GM12878 (cell line): ENCODE data around the gene DDX23. TPM values are rescaled to one million over a fixed set of nuclear protein-coding genes. Genes with fewer than 3 reads are reported as not detected.

ENCODE experiments used
- ATF3 ChIP-seq: IDR thresholded peaks from 2 replicates; pipeline ENCODE4 v1.6.1; 2011; ENCODE audit warnings: low read depth, mild to moderate bottlenecking, low read length, moderate library complexity, borderline replicate concordance; ENCODE audit errors: extremely low read depth
- BMI1 ChIP-seq: fragments of 450-650 bp; IDR thresholded peaks from 2 replicates; pipeline ENCODE4 v1.6.1; 2016; ENCODE audit warnings: mild to moderate bottlenecking, moderate library complexity, borderline replicate concordance
- CBX5 ChIP-seq: sonication (generic); IDR thresholded peaks from 2 replicates; pipeline ENCODE4 v1.6.1; 2016; ENCODE audit warnings: low read depth, moderate library complexity, mild to moderate bottlenecking, inconsistent platforms
- CHD1 ChIP-seq: IDR thresholded peaks from 2 replicates; pipeline ENCODE4 v1.6.1; 2012; ENCODE audit warnings: low read depth, low read length, improper control_type of control experiment
- CHD4 ChIP-seq: fragments of 200-600 bp; sonication (generic); IDR thresholded peaks from 2 replicates; pipeline ENCODE4 v1.6.1; 2016; ENCODE audit warnings: mild to moderate bottlenecking
- CREB1 ChIP-seq: IDR thresholded peaks from 2 replicates; pipeline ENCODE4 v1.6.1; 2012; ENCODE audit warnings: low read depth, mild to moderate bottlenecking, inconsistent platforms
- HCFC1 ChIP-seq: fragments of 150-350 bp; IDR thresholded peaks from 2 replicates; pipeline ENCODE4 v1.6.1; 2014; ENCODE audit warnings: low read length
- HDAC2 ChIP-seq: fragments of 200-600 bp; sonication (generic); IDR thresholded peaks from 2 replicates; pipeline ENCODE4 v1.6.1; 2017
- HDAC6 ChIP-seq: fragments of 200-600 bp; sonication (generic); IDR thresholded peaks from one replicate; pipeline ENCODE4 v1.8.0; 2017; ENCODE audit warnings: antibody characterized with exemption; ENCODE audit not compliant: unreplicated experiment
- NRF1 ChIP-seq: conservative IDR thresholded peaks from 2 replicates; pipeline ENCODE4 v1.6.1; 2011; ENCODE audit warnings: mild to moderate bottlenecking, low read depth, low read length, improper control_type of control experiment
- PAX8 ChIP-seq: fragments of 450-650 bp; IDR thresholded peaks from 2 replicates; pipeline ENCODE4 v1.6.1; 2017; ENCODE audit warnings: mild to moderate bottlenecking, moderate library complexity
- RB1 ChIP-seq: fragments of 450-650 bp; formaldehyde crosslinking; IDR thresholded peaks from 2 replicates; pipeline ENCODE4 v1.6.1; 2017; ENCODE audit warnings: mild to moderate bottlenecking, borderline replicate concordance
- RBBP5 ChIP-seq: fragments of 200-600 bp; sonication (generic); conservative IDR thresholded peaks from 2 replicates; pipeline ENCODE4 v1.6.1; 2016
- RUNX3 ChIP-seq: IDR thresholded peaks from 2 replicates; pipeline ENCODE4 v1.6.1; 2012; ENCODE audit warnings: low read length, inconsistent platforms
- SKIL ChIP-seq: fragments of 450-650 bp; IDR thresholded peaks from 2 replicates; pipeline ENCODE4 v1.6.1; 2017; ENCODE audit warnings: mild to moderate bottlenecking, low read depth, inconsistent platforms; ENCODE audit not compliant: poor library complexity, severe bottlenecking
- SMAD1 ChIP-seq: fragments of 450-650 bp; IDR thresholded peaks from 2 replicates; pipeline ENCODE4 v1.6.1; 2018; ENCODE audit warnings: mild to moderate bottlenecking, low read depth; ENCODE audit not compliant: partially characterized antibody
- SRF ChIP-seq, 2 experiments: IDR thresholded peaks; 2 replicates each; pipeline ENCODE4 v1.6.1; 2011; ENCODE audit warnings: low read depth in 2 of 2, low read length in 2 of 2, mild to moderate bottlenecking in 1 of 2, moderate library complexity in 1 of 2
- TBL1XR1 ChIP-seq: IDR thresholded peaks from 2 replicates; pipeline ENCODE4 v1.6.1; 2012; ENCODE audit warnings: low read depth, low read length, improper control_type of control experiment
- ZNF274 ChIP-seq: IDR thresholded peaks from one replicate; pipeline ENCODE4 v1.8.0; 2011; ENCODE audit not compliant: insufficient read length, insufficient read depth
- ZNF384 ChIP-seq: IDR thresholded peaks from 2 replicates; pipeline ENCODE4 v1.6.1; 2012; ENCODE audit warnings: low read depth, mild to moderate bottlenecking, low read length, improper control_type of control experiment, borderline replicate concordance
- ZNF592 ChIP-seq: fragments of 450-650 bp; IDR thresholded peaks from 2 replicates; pipeline ENCODE4 v1.6.1; 2017; ENCODE audit warnings: mild to moderate bottlenecking, moderate library complexity
- ZNF687 ChIP-seq: fragments of 450-650 bp; IDR thresholded peaks from 2 replicates; pipeline ENCODE4 v1.6.1; 2017; ENCODE audit warnings: mild to moderate bottlenecking, moderate library complexity
- polyA plus RNA-seq, 11 experiments: library from polyadenylated mRNA; depleted of rRNA in 4 of 11; unstranded in 6 of 11; stranded (reverse) in 5 of 11; fragments of >200 nt; fragmentation: Nextera tagmentation in 4 of 11; fragmentation: Illumina TruSeq in 1 of 11; extraction: Ambion mirVana in 4 of 11; extraction: Trizol in 1 of 11; gene quantifications; 1 replicate in 1 of 11; 2 replicates in 10 of 11; pipeline versions ENCODE4 v1.2.1 to v1.2.3, GENCODE V29; 2011 to 2016; ENCODE audit warnings: inconsistent platforms in 2 of 11, missing spikeins in 2 of 11, low read depth in 1 of 11
- total RNA-seq, 4 experiments: library from RNA; depleted of rRNA in 3 of 4; stranded (reverse); fragments of >200 nt in 3 of 4; fragmentation: Illumina TruSeq in 1 of 4; extraction: Trizol in 1 of 4; gene quantifications; 2 replicates each; pipeline versions ENCODE4 v1.2.1 to v1.2.3, GENCODE V29; 2013 to 2021

DDX23 gene
- total and polyA plus RNA-seq, 10 of the 15 experiments (the other 5 are each of a cell fraction or from before 2014, with no cell fraction given) = 25.8 to 107 (median 77.4) TPM

- TF ChIP-seq SRF (IDR thresholded peaks at IDR 0.05; ENCODE audit: low read depth in 2 of 2, low read length in 2 of 2) = no peak
- TF ChIP-seq ZNF274 = no peak
- no peak for TF ChIP-seq SMAD1
- TF ChIP-seq CHD1 = no peak
- TF ChIP-seq PAX8 = no peak
- TF ChIP-seq HDAC2 = no peak
- no peak for TF ChIP-seq ZNF384
- TF ChIP-seq CREB1 = peak; percentile 30; the same call in 1 of the 2 replicates
- no peak for TF ChIP-seq HDAC6
- no peak for TF ChIP-seq NRF1
- TF ChIP-seq TBL1XR1 = no peak
- TF ChIP-seq RB1 = no peak
- TF ChIP-seq ATF3 = no peak
- TF ChIP-seq RBBP5 = no peak
- TF ChIP-seq CBX5 = no peak
- TF ChIP-seq BMI1 = no peak
- TF ChIP-seq CHD4 = no peak
- TF ChIP-seq RUNX3 = no peak
- TF ChIP-seq SKIL = peak; percentile 39
- TF ChIP-seq HCFC1 = no peak
- TF ChIP-seq ZNF592 = no peak
- TF ChIP-seq ZNF687 = no peak
Observed at GRCh38 chr12:48866052-48866711, 14.2 kb upstream of the DDX23 start (continued).
